H9 (cell line): ENCODE data around the gene BCAP29. TPM values are rescaled to one million over a fixed set of nuclear protein-coding genes. Genes with fewer than 3 reads are reported as not detected.

Source experiments
- DNase-seq: peaks from one replicate; pipeline ENCODE4 v3.0.0-alpha.2; 2017
- H2AFZ ChIP-seq: one replicate; pipeline ENCODE4 v1.6.1; 2013; ENCODE audit warnings: mild to moderate bottlenecking, low read length, control low read depth, moderate library complexity
- H2AK5ac ChIP-seq: 2 replicates; pipeline ENCODE4 v1.6.1; 2013; ENCODE audit warnings: low read length, control low read depth, mixed read lengths; ENCODE audit not compliant: insufficient read length
- H2BK120ac ChIP-seq: one replicate; pipeline ENCODE4 v1.6.1; 2013; ENCODE audit warnings: low read depth, mild to moderate bottlenecking, low read length, control low read depth, inconsistent platforms; ENCODE audit not compliant: poor library complexity, severe bottlenecking
- H2BK12ac ChIP-seq: 2 replicates; pipeline ENCODE4 v1.6.1; 2013; ENCODE audit warnings: low read length, control low read depth, mixed read lengths, low read depth; ENCODE audit not compliant: insufficient read length
- H2BK15ac ChIP-seq: 2 replicates; pipeline ENCODE4 v1.6.1; 2013; ENCODE audit warnings: low read depth, low read length, control low read depth
- H2BK20ac ChIP-seq: one replicate; pipeline ENCODE4 v1.6.1; 2013; ENCODE audit warnings: low read depth, mild to moderate bottlenecking, low read length, control low read depth, inconsistent platforms; ENCODE audit not compliant: poor library complexity, severe bottlenecking
- H2BK5ac ChIP-seq: 2 replicates; pipeline ENCODE4 v1.6.1; 2013; ENCODE audit warnings: low read length, control low read depth, mixed read lengths; ENCODE audit not compliant: insufficient read length
- H3K14ac ChIP-seq: 2 replicates; pipeline ENCODE4 v1.6.1; 2013; ENCODE audit warnings: low read length, control low read depth; ENCODE audit not compliant: insufficient read depth
- H3K18ac ChIP-seq: 2 replicates; pipeline ENCODE4 v1.6.1; 2013; ENCODE audit warnings: low read depth, mild to moderate bottlenecking, mixed read lengths, low read length, control low read depth; ENCODE audit not compliant: insufficient read length
- H3K23ac ChIP-seq: 2 replicates; pipeline ENCODE4 v1.6.1; 2013; ENCODE audit warnings: low read length, control low read depth, mixed read lengths, low read depth; ENCODE audit not compliant: insufficient read length
- H3K23me2 ChIP-seq: 2 replicates; pipeline ENCODE4 v1.6.1; 2013; ENCODE audit warnings: low read depth, mild to moderate bottlenecking, mixed read lengths, low read length, control low read depth; ENCODE audit not compliant: insufficient read length, poor library complexity, severe bottlenecking
- H3K27ac ChIP-seq: 2 replicates; pipeline ENCODE4 v1.5.1; 2013; ENCODE audit warnings: low read length, control low read depth, mixed read lengths, low read depth; ENCODE audit not compliant: insufficient read length
- H3K27me3 ChIP-seq: 2 replicates; pipeline ENCODE4 v1.6.1; 2013; ENCODE audit warnings: low read length, control low read depth, inconsistent platforms; ENCODE audit not compliant: insufficient read depth
- H3K4ac ChIP-seq: 2 replicates; pipeline ENCODE4 v1.6.1; 2013; ENCODE audit warnings: low read depth, mild to moderate bottlenecking, control low read depth, inconsistent platforms, low read length, moderate library complexity
- H3K4me1 ChIP-seq: 2 replicates; pipeline ENCODE4 v1.6.1; 2013; ENCODE audit warnings: low read length, control low read depth, inconsistent platforms; ENCODE audit not compliant: insufficient read depth
- H3K4me2 ChIP-seq: 2 replicates; pipeline ENCODE4 v1.6.1; 2013; ENCODE audit warnings: low read length, control low read depth, mixed read lengths; ENCODE audit not compliant: insufficient read length, insufficient read depth
- H3K56ac ChIP-seq: 2 replicates; pipeline ENCODE4 v1.6.1; 2013; ENCODE audit warnings: low read depth, mild to moderate bottlenecking, mixed read lengths, low read length, control low read depth; ENCODE audit not compliant: insufficient read length
- H3K79me1 ChIP-seq: 2 replicates; pipeline ENCODE4 v1.6.1; 2013; ENCODE audit warnings: low read depth, mild to moderate bottlenecking, moderate library complexity, low read length, control low read depth, inconsistent platforms; ENCODE audit not compliant: insufficient read depth, poor library complexity, severe bottlenecking
- H3K79me2 ChIP-seq: 2 replicates; pipeline ENCODE4 v1.6.1; 2013; ENCODE audit warnings: low read length, control low read depth, inconsistent platforms; ENCODE audit not compliant: insufficient read depth
- H3K9ac ChIP-seq: 2 replicates; pipeline ENCODE4 v1.6.1; 2013; ENCODE audit warnings: low read length, control low read depth, mixed read lengths; ENCODE audit not compliant: insufficient read length; ENCODE audit errors: extremely low read depth
- H3K9me3 ChIP-seq: one replicate; pipeline ENCODE4 v1.6.1; 2013; ENCODE audit warnings: low read depth, low read length, inconsistent platforms; ENCODE audit not compliant: control insufficient read depth
- H3T11ph ChIP-seq: one replicate; pipeline ENCODE4 v1.6.1; 2013; ENCODE audit warnings: mild to moderate bottlenecking, low read length, control low read depth, inconsistent platforms
- H4K20me1 ChIP-seq: one replicate; pipeline ENCODE4 v1.6.1; 2013; ENCODE audit not compliant: control insufficient read depth, insufficient read length, insufficient read depth
- H4K5ac ChIP-seq: 2 replicates; pipeline ENCODE4 v1.6.1; 2013; ENCODE audit warnings: low read depth, mild to moderate bottlenecking, mixed read lengths, low read length, control low read depth; ENCODE audit not compliant: insufficient read length
- H4K8ac ChIP-seq: replicated peaks from 2 replicates; pipeline ENCODE4 v1.6.1; 2013; ENCODE audit warnings: low read length, control low read depth, mixed read lengths, low read depth; ENCODE audit not compliant: insufficient read length
- H4K91ac ChIP-seq: 2 replicates; pipeline ENCODE4 v1.6.1; 2013; ENCODE audit warnings: low read depth, mild to moderate bottlenecking, moderate library complexity, mixed read lengths, low read length, control low read depth; ENCODE audit not compliant: insufficient read length
- H3K27ac Mint-ChIP-seq, 3 experiments: 2 replicates in 2 of 3; 3 replicates in 1 of 3; pipeline ENCODE4 v1.8.0; 2020 to 2021; ENCODE audit warnings: mixed read lengths in 3 of 3, mild to moderate bottlenecking in 1 of 3, moderate library complexity in 1 of 3
- H3K27me3 Mint-ChIP-seq: 2 replicates; pipeline ENCODE4 v1.8.0; 2021; ENCODE audit warnings: low read depth, mild to moderate bottlenecking, moderate library complexity, mixed read lengths
- H3K36me3 Mint-ChIP-seq, 3 experiments: 2 replicates in 2 of 3; 3 replicates in 1 of 3; pipeline ENCODE4 v1.8.0; 2020 to 2021; ENCODE audit warnings: low read depth in 3 of 3, mixed read lengths in 3 of 3; ENCODE audit not compliant: insufficient read depth in 1 of 3
- H3K4me1 Mint-ChIP-seq, 2 experiments: 2 replicates each; pipeline ENCODE4 v1.8.0; 2020; ENCODE audit warnings: mixed read lengths in 2 of 2
- H3K4me3 Mint-ChIP-seq, 2 experiments: 2 replicates in 1 of 2; 3 replicates in 1 of 2; pipeline ENCODE4 v1.8.0; 2020 to 2021; ENCODE audit warnings: mild to moderate bottlenecking in 2 of 2, mixed read lengths in 2 of 2, moderate library complexity in 1 of 2
- H3K9me3 Mint-ChIP-seq, 2 experiments: 2 replicates in 1 of 2; 3 replicates in 1 of 2; pipeline ENCODE4 v1.8.0; 2020; ENCODE audit warnings: mild to moderate bottlenecking in 2 of 2, mixed read lengths in 2 of 2, moderate library complexity in 1 of 2
- WGBS: extraction: QIAGEN DNeasy Blood & Tissue Kit; methylation state at CpG from one replicate; pipeline ENCODE4 v1.1.7; 2013; ENCODE audit warnings: missing lambda C conversion rate, low lambda C conversion rate, mixed read lengths; ENCODE audit not compliant: insufficient read length; ENCODE audit errors: extremely low coverage; 5-methylcytosine and 5-hydroxymethylcytosine counted together
- total RNA-seq: library from RNA; stranded (reverse); gene quantifications from 2 replicates; pipeline ENCODE4 v1.2.1, GENCODE V29; 2021
- TF ChIP-seq, protein P1 (sequence below): fragments of 200-600 bp; sonication (generic); conservative IDR thresholded peaks from 3 replicates; pipeline ENCODE4 v1.8.0; 2021; ENCODE audit warnings: antibody characterized with exemption, mild to moderate bottlenecking

BCAP29 gene
- total RNA-seq, 1 experiment from 2014 or later = 30.6 TPM

DNA sequence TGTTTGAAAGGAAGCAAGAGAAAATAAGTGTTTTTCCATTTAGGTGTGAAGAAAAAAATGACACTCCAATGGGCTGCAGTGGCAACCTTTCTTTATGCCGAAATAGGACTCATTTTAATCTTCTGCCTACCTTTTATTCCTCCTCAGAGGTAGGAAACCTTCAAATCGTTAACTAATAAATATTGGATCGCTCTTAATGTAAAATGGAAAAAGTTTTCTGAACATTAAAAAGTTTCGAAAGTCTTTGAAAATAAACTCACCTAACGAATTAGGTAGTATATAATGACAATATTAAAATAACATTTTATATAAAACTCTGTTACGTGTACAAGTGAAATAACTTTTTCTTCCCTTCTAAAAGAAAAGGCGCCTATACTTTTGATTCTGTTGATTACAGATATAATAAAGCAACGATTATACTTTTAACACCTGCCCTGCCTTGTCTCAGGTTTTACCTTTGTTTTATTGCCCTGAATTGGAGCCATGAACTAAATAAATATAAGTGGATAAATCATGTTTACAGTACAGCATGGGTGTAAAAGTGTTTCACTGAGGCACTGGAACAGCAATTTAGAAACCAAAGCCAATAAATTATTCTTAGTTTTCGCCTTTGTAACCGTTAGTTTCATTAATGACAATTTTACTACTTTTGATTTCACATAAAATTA is 804 bp downstream of the BCAP29 start:
- H3K4me1 Mint-ChIP-seq = no peaks in the 10 kb centered on the region
- Histone ChIP-seq H2BK5ac (no peak overlapping the region), H2BK15ac (no peak overlapping the region), H3K79me2 (no peaks in the 10 kb centered on the region), H4K20me1 (no peaks in the 10 kb centered on the region), H2AFZ (peak overlapping the region; percentile 97), H3K79me1 (no peaks in the 10 kb centered on the region), H2BK120ac (no peak overlapping the region), H3K9me3 (no peaks in the 10 kb centered on the region), H2AK5ac (no peak overlapping the region), H3K14ac (no peak overlapping the region), H4K8ac (no peak overlapping the region), H3K56ac (no peak overlapping the region), H3K27me3 (no peaks in the 10 kb centered on the region), H3K23me2 (peaks cover 4% of the 10 kb centered on the region), H2BK20ac (no peak overlapping the region), H2BK12ac (peak overlapping the region; percentile 50), H3K18ac (peak overlapping the region; percentile 82), H3K27ac (no peak overlapping the region), H4K5ac (no peak overlapping the region), H4K91ac (no peak overlapping the region), H3K4me2 (peak overlapping the region; percentile 95), H3K9ac (peak overlapping the region; percentile 80), H3K23ac (no peak overlapping the region), H3T11ph (no peak overlapping the region), H3K4me1 (no peaks in the 10 kb centered on the region), H3K4ac (no peak overlapping the region)
- peak overlapping the region; percentile 89 to 94 for H3K4me3 Mint-ChIP-seq
- no peaks in the 10 kb centered on the region for H3K9me3 Mint-ChIP-seq
- WGBS = no CpG with 5 or more reads among the region's 10 CpGs
- H3K27ac Mint-ChIP-seq = peak overlapping the region in 1 of 3 experiments; percentile 57; a peak in 1 of 7 replicates
- DNase-seq = no peak
- no peaks in the 10 kb centered on the region for H3K27me3 Mint-ChIP-seq
- TF ChIP-seq, protein P1, sequence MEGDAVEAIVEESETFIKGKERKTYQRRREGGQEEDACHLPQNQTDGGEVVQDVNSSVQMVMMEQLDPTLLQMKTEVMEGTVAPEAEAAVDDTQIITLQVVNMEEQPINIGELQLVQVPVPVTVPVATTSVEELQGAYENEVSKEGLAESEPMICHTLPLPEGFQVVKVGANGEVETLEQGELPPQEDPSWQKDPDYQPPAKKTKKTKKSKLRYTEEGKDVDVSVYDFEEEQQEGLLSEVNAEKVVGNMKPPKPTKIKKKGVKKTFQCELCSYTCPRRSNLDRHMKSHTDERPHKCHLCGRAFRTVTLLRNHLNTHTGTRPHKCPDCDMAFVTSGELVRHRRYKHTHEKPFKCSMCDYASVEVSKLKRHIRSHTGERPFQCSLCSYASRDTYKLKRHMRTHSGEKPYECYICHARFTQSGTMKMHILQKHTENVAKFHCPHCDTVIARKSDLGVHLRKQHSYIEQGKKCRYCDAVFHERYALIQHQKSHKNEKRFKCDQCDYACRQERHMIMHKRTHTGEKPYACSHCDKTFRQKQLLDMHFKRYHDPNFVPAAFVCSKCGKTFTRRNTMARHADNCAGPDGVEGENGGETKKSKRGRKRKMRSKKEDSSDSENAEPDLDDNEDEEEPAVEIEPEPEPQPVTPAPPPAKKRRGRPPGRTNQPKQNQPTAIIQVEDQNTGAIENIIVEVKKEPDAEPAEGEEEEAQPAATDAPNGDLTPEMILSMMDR = no peak; the same call in 2 of the 3 replicates
- H3K36me3 Mint-ChIP-seq = peaks cover 0 to 12% (median 1%) of the 10 kb centered on the region in 3 experiments; a peak in 6 of 7 replicates
